GM12878 (cell line): ENCODE results near the gene ASIC3. TPM values are rescaled to one million over a fixed set of nuclear protein-coding genes. Genes with fewer than 3 reads are reported as not detected.

Source experiments
- ATAC-seq: fragments of 200-7000 bp; cut with Tn5 transposase; 3 replicates; pipeline ENCODE4 v1.9.1; 2020; ENCODE audit warnings: mild to moderate bottlenecking, moderate library complexity
- BruUV-seq: library from RNA; stranded (reverse); fragments of 400-500 nt; replicated peaks from 2 replicates; lab custom pipeline; 2021; lab: Mats Ljungman, UMichigan
- CTCF ChIA-PET: fragments of 300-600 bp; sonication (Branson Sonifier 250); formaldehyde crosslinking; extraction: SDS; loops from one replicate; lab custom pipeline; 2021; ENCODE audit warnings: inconsistent platforms; lab: Yijun Ruan, JAX
- POLR2A ChIA-PET: fragments of 350-600 bp; formaldehyde crosslinking; extraction: SDS; loops from one replicate; lab custom pipeline; 2021; ENCODE audit warnings: inconsistent platforms; lab: Charles Lee
- RAD21 ChIA-PET: fragments of 300-600 bp; sonication (Branson Sonifier 250); formaldehyde crosslinking; loops from one replicate; lab custom pipeline; 2023; ENCODE audit warnings: antibody characterized with exemption; ENCODE audit not compliant: unreplicated experiment; lab: Charles Lee
- SMC1A ChIA-PET: fragments of 300-600 bp; sonication (Branson Sonifier 250); formaldehyde crosslinking; loops from one replicate; lab custom pipeline; 2023; ENCODE audit not compliant: unreplicated experiment, uncharacterized antibody; lab: Charles Lee
- DNase-seq: peaks from one replicate; pipeline ENCODE4 v3.0.0-alpha.2; 2011; ENCODE audit warnings: low read depth, low spot score
- FAIRE-seq: peaks from 3 replicates; lab custom pipeline; 2011; peaks lifted over from hg19 to GRCh38; lab: Jason Lieb, UNC
- H2AFZ ChIP-seq: 2 replicates; pipeline ENCODE4 v1.6.0; 2011; ENCODE audit warnings: low read depth, low read length, control low read depth; ENCODE audit not compliant: control insufficient read depth
- H3K27ac ChIP-seq: 2 replicates; pipeline ENCODE4 v1.5.1; 2011; ENCODE audit warnings: control low read depth; ENCODE audit not compliant: control insufficient read depth, insufficient read depth
- H3K27me3 ChIP-seq, 2 experiments: replicated peaks in 1 of 2; 2 replicates each; pipeline versions ENCODE4 v1.6.0 to v1.6.1; 2011; ENCODE audit warnings: low read length in 1 of 2; ENCODE audit not compliant: control insufficient read depth in 2 of 2, insufficient read depth in 2 of 2
- H3K36me3 ChIP-seq, 2 experiments: 2 replicates each; pipeline ENCODE4 v1.5.1; 2011; ENCODE audit warnings: low read length in 1 of 2; ENCODE audit not compliant: control insufficient read depth in 2 of 2, insufficient read depth in 2 of 2
- H3K4me1 ChIP-seq: 2 replicates; pipeline ENCODE4 v1.6.1; 2011; ENCODE audit warnings: mild to moderate bottlenecking, low read length, moderate library complexity, mixed read lengths; ENCODE audit not compliant: control insufficient read depth, insufficient read depth
- H3K4me2 ChIP-seq: 2 replicates; pipeline ENCODE4 v1.6.0; 2011; ENCODE audit warnings: control low read depth; ENCODE audit not compliant: control insufficient read depth, insufficient read depth
- H3K4me3 ChIP-seq: fragments of 200-600 bp; sonication (generic); 2 replicates; pipeline ENCODE4 v1.5.1; 2016
- H3K79me2 ChIP-seq: 2 replicates; pipeline ENCODE4 v1.6.0; 2011; ENCODE audit warnings: low read length; ENCODE audit not compliant: control insufficient read depth, insufficient read depth
- H3K9ac ChIP-seq: 2 replicates; pipeline ENCODE4 v1.8.0; 2011; ENCODE audit warnings: low read length, control low read depth, mixed read lengths; ENCODE audit not compliant: control insufficient read depth, insufficient read depth
- H3K9me3 ChIP-seq: replicated peaks from 3 replicates; pipeline ENCODE4 v1.5.1; 2011; ENCODE audit warnings: mild to moderate bottlenecking, low read length; ENCODE audit not compliant: control insufficient read depth, insufficient read depth
- H4K20me1 ChIP-seq: 2 replicates; pipeline ENCODE4 v1.6.0; 2011; ENCODE audit not compliant: control insufficient read depth, insufficient read depth
- E2F4 ChIP-seq: IDR thresholded peaks from 2 replicates; pipeline ENCODE4 v1.6.1; 2012; ENCODE audit warnings: low read depth, low read length, improper control_type of control experiment
- FOS ChIP-seq: IDR thresholded peaks from 3 replicates; pipeline ENCODE4 v1.6.1; 2011; ENCODE audit warnings: borderline replicate concordance; ENCODE audit not compliant: insufficient read length; ENCODE audit errors: extremely low read depth
- GATAD2B ChIP-seq: fragments of 450-650 bp; conservative IDR thresholded peaks from 2 replicates; pipeline ENCODE4 v1.6.1; 2017; ENCODE audit warnings: low read depth, mild to moderate bottlenecking, moderate library complexity
- MEF2A ChIP-seq: IDR thresholded peaks from 2 replicates; pipeline ENCODE4 v1.6.1; 2011; ENCODE audit warnings: low read depth, mild to moderate bottlenecking, low read length, moderate library complexity; ENCODE audit not compliant: insufficient read depth
- PRDM15 ChIP-seq: fragments of 450-650 bp; formaldehyde crosslinking; IDR thresholded peaks from 2 replicates; pipeline ENCODE4 v1.4.0; 2020; ENCODE audit warnings: mild to moderate bottlenecking, moderate library complexity
- RAD21 ChIP-seq: IDR thresholded peaks from 2 replicates; pipeline ENCODE4 v1.6.1; 2011; ENCODE audit warnings: mild to moderate bottlenecking, low read depth, low read length, moderate library complexity; ENCODE audit not compliant: insufficient read depth
- RB1 ChIP-seq: fragments of 450-650 bp; formaldehyde crosslinking; IDR thresholded peaks from 2 replicates; pipeline ENCODE4 v1.6.1; 2017; ENCODE audit warnings: mild to moderate bottlenecking, borderline replicate concordance
- SMARCA5 ChIP-seq: fragments of 450-650 bp; IDR thresholded peaks from 2 replicates; pipeline ENCODE4 v1.6.1; 2017; ENCODE audit warnings: mild to moderate bottlenecking
- SP1 ChIP-seq: IDR thresholded peaks from one replicate; pipeline ENCODE4 v1.6.1; 2011; ENCODE audit warnings: low read depth, low read length
- SPI1 ChIP-seq: IDR thresholded peaks from 2 replicates; pipeline ENCODE4 v1.6.1; 2011; ENCODE audit warnings: low read depth, mild to moderate bottlenecking, low read length, moderate library complexity, borderline replicate concordance; ENCODE audit not compliant: insufficient read depth
- TARDBP ChIP-seq: IDR thresholded peaks from 2 replicates; pipeline ENCODE4 v1.6.1; 2016; ENCODE audit warnings: borderline replicate concordance
- TCF12 ChIP-seq: IDR thresholded peaks from 2 replicates; pipeline ENCODE4 v1.6.1; 2011; ENCODE audit warnings: low read depth, mild to moderate bottlenecking, low read length
- USF1 ChIP-seq: IDR thresholded peaks from 2 replicates; pipeline ENCODE4 v1.6.1; 2011; ENCODE audit warnings: borderline replicate concordance, low read depth, mild to moderate bottlenecking, moderate library complexity, mixed read lengths, low read length; ENCODE audit not compliant: insufficient read depth; ENCODE audit errors: extremely low read length
- USF2 ChIP-seq: IDR thresholded peaks from 2 replicates; pipeline ENCODE4 v1.6.1; 2011; ENCODE audit warnings: low read depth, low read length, improper control_type of control experiment, borderline replicate concordance
- WGBS: methylation state at CpG from one replicate; pipeline ENCODE4 v1.1.6; 2016; ENCODE audit warnings: low lambda C conversion rate; ENCODE audit not compliant: insufficient replicate concordance, insufficient coverage; ENCODE audit errors: missing lambda C conversion rate; 5-methylcytosine and 5-hydroxymethylcytosine counted together
- in situ Hi-C: fragments of 300-500 bp; cut with MboI; formaldehyde crosslinking; loops from 9 replicates; pipeline ENCODE4 v1.14.3; 2018; ENCODE audit warnings: mixed read lengths
- intact Hi-C: fragments of 100-400 bp; cut with micrococcal nuclease; formaldehyde crosslinking; loops from one replicate; pipeline ENCODE4 v1.14.2; 2022; ENCODE audit not compliant: unreplicated experiment
- polyA plus RNA-seq, 11 experiments: library from polyadenylated mRNA; depleted of rRNA in 4 of 11; unstranded in 6 of 11; stranded (reverse) in 5 of 11; fragments of >200 nt; fragmentation: Nextera tagmentation in 4 of 11; fragmentation: Illumina TruSeq in 1 of 11; extraction: Ambion mirVana in 4 of 11; extraction: Trizol in 1 of 11; gene quantifications; 1 replicate in 1 of 11; 2 replicates in 10 of 11; pipeline versions ENCODE4 v1.2.1 to v1.2.3, GENCODE V29; 2011 to 2016; ENCODE audit warnings: inconsistent platforms in 2 of 11, missing spikeins in 2 of 11, low read depth in 1 of 11
- total RNA-seq, 4 experiments: library from RNA; depleted of rRNA in 3 of 4; stranded (reverse); fragments of >200 nt in 3 of 4; fragmentation: Illumina TruSeq in 1 of 4; extraction: Trizol in 1 of 4; gene quantifications; 2 replicates each; pipeline versions ENCODE4 v1.2.1 to v1.2.3, GENCODE V29; 2013 to 2021
- TF ChIP-seq, protein P1 (sequence below): fragments of 450-650 bp; formaldehyde crosslinking; IDR thresholded peaks from 2 replicates; pipeline ENCODE4 v1.5.0; 2022; ENCODE audit warnings: mild to moderate bottlenecking, missing genetic modification characterization

Gene ASIC3
- total and polyA plus RNA-seq, 10 of the 15 experiments (the other 5 are each of a cell fraction or from before 2014, with no cell fraction given): 0.07 to 1.0 (median 0.44) TPM; not detected in 4

DNA sequence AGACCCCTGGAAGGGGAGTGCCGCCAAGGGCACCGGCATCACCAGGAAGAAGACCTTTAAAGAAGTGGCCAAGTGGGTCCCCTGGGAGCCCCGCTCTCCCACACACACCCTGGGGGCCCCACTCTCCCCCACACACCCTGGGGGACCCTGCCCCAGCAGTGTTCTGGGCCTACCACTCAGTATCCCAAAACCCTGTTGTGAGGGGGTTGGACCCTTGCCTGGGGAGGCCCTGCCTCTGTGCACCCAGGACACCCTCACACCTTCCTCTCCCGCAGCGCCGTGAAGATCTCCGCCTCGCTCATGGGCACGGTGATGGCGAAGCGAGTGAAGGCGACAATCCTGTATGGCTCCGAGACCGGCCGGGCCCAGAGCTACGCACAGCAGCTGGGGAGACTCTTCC is 46.8 kb upstream of the ASIC3 start:
- Histone ChIP-seq H3K4me3 (no peak overlapping the region), H3K27ac (no peak overlapping the region), H2AFZ (no peak overlapping the region), H3K9ac (no peak overlapping the region), H3K4me2 (no peak overlapping the region), H3K9me3 (no peaks in the 10 kb centered on the region), H3K4me1 (no peaks in the 10 kb centered on the region), H3K27me3 (no peaks in the 10 kb centered on the region), H3K36me3 (no peaks in the 10 kb centered on the region), H4K20me1 (no peaks in the 10 kb centered on the region), H3K79me2 (no peaks in the 10 kb centered on the region)
- FAIRE-seq (no peak), DNase-seq (no peak), ATAC-seq (no peak)
- in situ Hi-C loops (no loop called here), intact Hi-C loops (no loop called here)
- BruUV-seq: no TSS peak
- RAD21 ChIA-PET: no interaction called here
- CTCF ChIA-PET: no interaction called here
- WGBS: 77% methylated on average over 16 of the region's 16 CpGs
- SMC1A ChIA-PET: no interaction called here
- POLR2A ChIA-PET: no interaction called here
- TF ChIP-seq GATAD2B: no peak
- TF ChIP-seq RB1: no peak
- no peak for TF ChIP-seq PRDM15 (CRISPR knock-in tag)
- TF ChIP-seq E2F4: no peak
- no peak for TF ChIP-seq SPI1
- TF ChIP-seq SMARCA5: no peak
- TF ChIP-seq MEF2A: no peak
- TF ChIP-seq SP1: no peak
- no peak for TF ChIP-seq TCF12
- no peak for TF ChIP-seq USF1
- TF ChIP-seq USF2: no peak
- TF ChIP-seq FOS: no peak
- TF ChIP-seq, protein P1, sequence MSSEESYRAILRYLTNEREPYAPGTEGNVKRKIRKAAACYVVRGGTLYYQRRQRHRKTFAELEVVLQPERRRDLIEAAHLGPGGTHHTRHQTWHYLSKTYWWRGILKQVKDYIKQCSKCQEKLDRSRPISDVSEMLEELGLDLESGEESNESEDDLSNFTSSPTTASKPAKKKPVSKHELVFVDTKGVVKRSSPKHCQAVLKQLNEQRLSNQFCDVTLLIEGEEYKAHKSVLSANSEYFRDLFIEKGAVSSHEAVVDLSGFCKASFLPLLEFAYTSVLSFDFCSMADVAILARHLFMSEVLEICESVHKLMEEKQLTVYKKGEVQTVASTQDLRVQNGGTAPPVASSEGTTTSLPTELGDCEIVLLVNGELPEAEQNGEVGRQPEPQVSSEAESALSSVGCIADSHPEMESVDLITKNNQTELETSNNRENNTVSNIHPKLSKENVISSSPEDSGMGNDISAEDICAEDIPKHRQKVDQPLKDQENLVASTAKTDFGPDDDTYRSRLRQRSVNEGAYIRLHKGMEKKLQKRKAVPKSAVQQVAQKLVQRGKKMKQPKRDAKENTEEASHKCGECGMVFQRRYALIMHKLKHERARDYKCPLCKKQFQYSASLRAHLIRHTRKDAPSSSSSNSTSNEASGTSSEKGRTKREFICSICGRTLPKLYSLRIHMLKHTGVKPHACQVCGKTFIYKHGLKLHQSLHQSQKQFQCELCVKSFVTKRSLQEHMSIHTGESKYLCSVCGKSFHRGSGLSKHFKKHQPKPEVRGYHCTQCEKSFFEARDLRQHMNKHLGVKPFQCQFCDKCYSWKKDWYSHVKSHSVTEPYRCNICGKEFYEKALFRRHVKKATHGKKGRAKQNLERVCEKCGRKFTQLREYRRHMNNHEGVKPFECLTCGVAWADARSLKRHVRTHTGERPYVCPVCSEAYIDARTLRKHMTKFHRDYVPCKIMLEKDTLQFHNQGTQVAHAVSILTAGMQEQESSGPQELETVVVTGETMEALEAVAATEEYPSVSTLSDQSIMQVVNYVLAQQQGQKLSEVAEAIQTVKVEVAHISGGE (CRISPR knock-in tag): no peak
- TF ChIP-seq RAD21: no peak
- no peak for TF ChIP-seq TARDBP
